HepG2 (cell line): ENCODE data around the gene RBM6. TPM values are rescaled to one million over a fixed set of nuclear protein-coding genes. Genes with fewer than 3 reads are reported as not detected.
A peak's percentile ranks its signal among the peaks of the same experiment; 100 is the strongest.

Experiments used
- AKAP8 ChIP-seq: sonication (generic); formaldehyde crosslinking; IDR thresholded peaks from 2 replicates; pipeline ENCODE4 v1.5.1; 2020; ENCODE audit warnings: mild to moderate bottlenecking, missing genetic modification reagents
- ARID2 ChIP-seq: sonication (generic); formaldehyde crosslinking; IDR thresholded peaks from 2 replicates; pipeline ENCODE4 v1.8.1; 2022; ENCODE audit warnings: mild to moderate bottlenecking, missing genetic modification reagents, borderline replicate concordance
- BCLAF1 ChIP-seq: fragments of 450-650 bp; IDR thresholded peaks from 2 replicates; pipeline ENCODE4 v1.6.1; 2017; ENCODE audit warnings: mild to moderate bottlenecking
- CSRNP2 ChIP-seq: sonication (generic); formaldehyde crosslinking; conservative IDR thresholded peaks from 2 replicates; pipeline ENCODE4 v1.8.0; 2022; ENCODE audit warnings: low read depth, missing genetic modification reagents
- DNMT3B ChIP-seq: conservative IDR thresholded peaks from 2 replicates; pipeline ENCODE4 v1.6.1; 2016; ENCODE audit warnings: missing biosample characterization, control low read depth
- ETV6 ChIP-seq: sonication (generic); formaldehyde crosslinking; conservative IDR thresholded peaks from 2 replicates; pipeline ENCODE4 v1.4.0; 2020; ENCODE audit warnings: missing genetic modification reagents
- IRF2 ChIP-seq: IDR thresholded peaks from 2 replicates; pipeline ENCODE4 v1.6.1; 2018; ENCODE audit warnings: missing genetic modification reagents, missing compliant biosample characterization
- POLR2AphosphoS5 ChIP-seq: IDR thresholded peaks from 2 replicates; pipeline ENCODE4 v1.6.1; 2012; ENCODE audit warnings: low read depth, low read length
- SIX1 ChIP-seq: sonication (generic); formaldehyde crosslinking; IDR thresholded peaks from 2 replicates; pipeline ENCODE4 v1.4.0; 2020; ENCODE audit warnings: missing genetic modification reagents, borderline replicate concordance
- SSRP1 ChIP-seq: IDR thresholded peaks from 2 replicates; pipeline ENCODE4 v1.6.1; 2016; ENCODE audit warnings: control low read depth
- ZBTB1 ChIP-seq: sonication (generic); formaldehyde crosslinking; IDR thresholded peaks from 2 replicates; pipeline ENCODE4 v1.4.0; 2020; ENCODE audit warnings: missing genetic modification reagents, borderline replicate concordance
- ZNF136 ChIP-seq: sonication (generic); formaldehyde crosslinking; IDR thresholded peaks from 2 replicates; pipeline ENCODE4 v1.8.1; 2022; ENCODE audit warnings: low read depth, mild to moderate bottlenecking, moderate library complexity, missing genetic modification reagents
- ZNF550 ChIP-seq: sonication (generic); formaldehyde crosslinking; IDR thresholded peaks from 2 replicates; pipeline ENCODE4 v1.4.0; 2020; ENCODE audit warnings: mild to moderate bottlenecking, missing genetic modification reagents, borderline replicate concordance
- ZNF557 ChIP-seq: sonication (generic); formaldehyde crosslinking; IDR thresholded peaks from 2 replicates; pipeline ENCODE4 v1.4.0; 2020; ENCODE audit warnings: missing genetic modification reagents
- ZNF567 ChIP-seq: sonication (generic); formaldehyde crosslinking; IDR thresholded peaks from 2 replicates; pipeline ENCODE4 v1.8.1; 2023; ENCODE audit warnings: mild to moderate bottlenecking, missing genetic modification reagents, borderline replicate concordance
- ZNF605 ChIP-seq: sonication (generic); formaldehyde crosslinking; IDR thresholded peaks from 2 replicates; pipeline ENCODE4 v1.8.0; 2022; ENCODE audit warnings: mild to moderate bottlenecking, missing genetic modification reagents
- ZNF777 ChIP-seq: sonication (generic); formaldehyde crosslinking; IDR thresholded peaks from 2 replicates; pipeline ENCODE4 v1.4.0; 2020; ENCODE audit warnings: missing genetic modification reagents
- ZSCAN30 ChIP-seq: sonication (generic); formaldehyde crosslinking; IDR thresholded peaks from 2 replicates; pipeline ENCODE4 v1.5.0; 2020; ENCODE audit warnings: mild to moderate bottlenecking, missing genetic modification reagents
- polyA plus RNA-seq, 8 experiments: library from polyadenylated mRNA; depleted of rRNA in 3 of 8; stranded (reverse) in 7 of 8; unstranded in 1 of 8; fragments of >200 nt; fragmentation: Illumina TruSeq in 4 of 8; extraction: Trizol in 4 of 8; gene quantifications; 2 replicates each; pipeline versions ENCODE4 v1.2.1 to v1.2.3, GENCODE V29; 2011 to 2016; ENCODE audit warnings: low read depth in 4 of 8, missing spikeins in 1 of 8, mixed read lengths in 1 of 8; ENCODE audit not compliant: insufficient read depth in 1 of 8
- total RNA-seq, 5 experiments: library from RNA; depleted of rRNA; stranded (reverse); fragments of >200 nt; fragmentation: Illumina TruSeq; extraction: Trizol; gene quantifications; 2 replicates each; pipeline ENCODE4 v1.2.3, GENCODE V29; 2016; ENCODE audit warnings: low read depth in 1 of 5
- TF ChIP-seq, protein P1 (sequence below): sonication (generic); formaldehyde crosslinking; IDR thresholded peaks from 2 replicates; pipeline ENCODE4 v1.5.0; 2020; ENCODE audit warnings: missing genetic modification reagents
- TF ChIP-seq, protein P2 (sequence below): sonication (generic); formaldehyde crosslinking; conservative IDR thresholded peaks from 2 replicates; pipeline ENCODE4 v1.8.1; 2023; ENCODE audit warnings: missing genetic modification reagents
- TF ChIP-seq, protein P3 (sequence below): sonication (generic); formaldehyde crosslinking; IDR thresholded peaks from 2 replicates; pipeline ENCODE4 v1.4.0; 2020; ENCODE audit warnings: mild to moderate bottlenecking, missing genetic modification reagents
- TF ChIP-seq, protein P4 (sequence below): sonication (generic); formaldehyde crosslinking; IDR thresholded peaks from 2 replicates; pipeline ENCODE4 v1.4.0; 2020; ENCODE audit warnings: missing genetic modification reagents, low read depth, mild to moderate bottlenecking, borderline replicate concordance

RBM6 gene
- total and polyA plus RNA-seq, 2 of the 13 experiments (the other 11 are each of a cell fraction or from before 2014, with no cell fraction given), result 72.7 to 86.1 TPM

- TF ChIP-seq, protein P1, sequence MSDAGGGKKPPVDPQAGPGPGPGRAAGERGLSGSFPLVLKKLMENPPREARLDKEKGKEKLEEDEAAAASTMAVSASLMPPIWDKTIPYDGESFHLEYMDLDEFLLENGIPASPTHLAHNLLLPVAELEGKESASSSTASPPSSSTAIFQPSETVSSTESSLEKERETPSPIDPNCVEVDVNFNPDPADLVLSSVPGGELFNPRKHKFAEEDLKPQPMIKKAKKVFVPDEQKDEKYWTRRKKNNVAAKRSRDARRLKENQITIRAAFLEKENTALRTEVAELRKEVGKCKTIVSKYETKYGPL (CRISPR knock-in tag), result peak; percentile 47; the same call in 1 of the 2 replicates
- TF ChIP-seq, protein P2, sequence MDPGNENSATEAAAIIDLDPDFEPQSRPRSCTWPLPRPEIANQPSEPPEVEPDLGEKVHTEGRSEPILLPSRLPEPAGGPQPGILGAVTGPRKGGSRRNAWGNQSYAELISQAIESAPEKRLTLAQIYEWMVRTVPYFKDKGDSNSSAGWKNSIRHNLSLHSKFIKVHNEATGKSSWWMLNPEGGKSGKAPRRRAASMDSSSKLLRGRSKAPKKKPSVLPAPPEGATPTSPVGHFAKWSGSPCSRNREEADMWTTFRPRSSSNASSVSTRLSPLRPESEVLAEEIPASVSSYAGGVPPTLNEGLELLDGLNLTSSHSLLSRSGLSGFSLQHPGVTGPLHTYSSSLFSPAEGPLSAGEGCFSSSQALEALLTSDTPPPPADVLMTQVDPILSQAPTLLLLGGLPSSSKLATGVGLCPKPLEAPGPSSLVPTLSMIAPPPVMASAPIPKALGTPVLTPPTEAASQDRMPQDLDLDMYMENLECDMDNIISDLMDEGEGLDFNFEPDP (CRISPR knock-in tag), result 0 out of 2 replicates have a peak, but pooled peaks have one; percentile 55
- TF ChIP-seq, protein P3, sequence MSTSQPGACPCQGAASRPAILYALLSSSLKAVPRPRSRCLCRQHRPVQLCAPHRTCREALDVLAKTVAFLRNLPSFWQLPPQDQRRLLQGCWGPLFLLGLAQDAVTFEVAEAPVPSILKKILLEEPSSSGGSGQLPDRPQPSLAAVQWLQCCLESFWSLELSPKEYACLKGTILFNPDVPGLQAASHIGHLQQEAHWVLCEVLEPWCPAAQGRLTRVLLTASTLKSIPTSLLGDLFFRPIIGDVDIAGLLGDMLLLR, result peak; percentile 75
- TF ChIP-seq ETV6 (CRISPR knock-in tag) (peak; percentile 89), ARID2 (CRISPR knock-in tag) (no peak), ZBTB1 (no peak), ZNF557 (CRISPR knock-in tag) (no peak; the same call in 1 of the 2 replicates), BCLAF1 (no peak), ZNF550 (CRISPR knock-in tag) (no peak), POLR2AphosphoS5 (peak; percentile 80), ZNF567 (CRISPR knock-in tag) (no peak), ZSCAN30 (no peak), SSRP1 (peak; percentile 79; the same call in 1 of the 2 replicates), CSRNP2 (CRISPR knock-in tag) (no peak), SIX1 (CRISPR knock-in tag) (no peak), DNMT3B (no peak), AKAP8 (no peak), ZNF136 (CRISPR knock-in tag) (0 out of 2 replicates have a peak, but pooled peaks have one; percentile 72), IRF2 (CRISPR knock-in tag) (peak; percentile 92), ZNF605 (no peak; the same call in none of the 2 replicates), ZNF777 (CRISPR knock-in tag) (peak; percentile 73; the same call in 1 of the 2 replicates)
- TF ChIP-seq, protein P4, sequence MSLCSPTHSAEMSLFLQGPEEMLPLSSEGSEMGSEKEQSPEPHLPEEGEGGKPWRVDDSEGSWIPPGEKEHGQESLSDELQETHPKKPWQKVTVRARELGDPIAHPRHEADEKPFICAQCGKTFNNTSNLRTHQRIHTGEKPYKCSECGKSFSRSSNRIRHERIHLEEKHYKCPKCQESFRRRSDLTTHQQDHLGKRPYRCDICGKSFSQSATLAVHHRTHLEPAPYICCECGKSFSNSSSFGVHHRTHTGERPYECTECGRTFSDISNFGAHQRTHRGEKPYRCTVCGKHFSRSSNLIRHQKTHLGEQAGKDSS (CRISPR knock-in tag), result no peak
Measured at GRCh38 chr3:49939858-49940666, at the start of gene RBM6 (continued).
